HEK293 (cell line): ENCODE measurements around the gene RNH1.

Experiments used
- CTCF ChIA-PET: fragments of 350-600 bp; formaldehyde crosslinking; extraction: SDS; loops from one replicate; lab custom pipeline; 2021; ENCODE audit warnings: antibody characterized with exemption; lab: Yijun Ruan, JAX
- POLR2A ChIA-PET: fragments of 300-600 bp; formaldehyde crosslinking; extraction: SDS; loops from one replicate; lab custom pipeline; 2020; ENCODE audit warnings: antibody characterized with exemption, inconsistent platforms; lab: Yijun Ruan, JAX
- H3K27ac ChIP-seq: fragments of 200-500 bp; sonication (Bioruptor generic); 2 replicates; pipeline ENCODE4 v1.5.1; 2014; ENCODE audit warnings: low read depth, low read length, control low read depth, inconsistent platforms; ENCODE audit errors: extremely low read depth
- H3K36me3 ChIP-seq, 2 experiments: fragments of 200-500 bp in 1 of 2; sonication (Bioruptor generic) in 1 of 2; 1 replicate in 1 of 2; 2 replicates in 1 of 2; pipeline ENCODE4 v1.5.1; 2014 to 2017; ENCODE audit warnings: inconsistent platforms in 2 of 2, low read length in 2 of 2; ENCODE audit not compliant: control insufficient read depth in 2 of 2, insufficient read depth in 1 of 2
- H3K4me1 ChIP-seq: fragments of 200-500 bp; sonication (Bioruptor generic); 2 replicates; pipeline ENCODE4 v1.5.1; 2014; ENCODE audit warnings: mild to moderate bottlenecking, low read length, inconsistent platforms; ENCODE audit not compliant: control insufficient read depth, insufficient read depth
- H3K4me3 ChIP-seq: 2 replicates; pipeline ENCODE4 v1.5.1; 2011; ENCODE audit warnings: low read depth, mild to moderate bottlenecking, control low read depth, low read length, moderate library complexity
- H3K9me3 ChIP-seq: fragments of 200-500 bp; sonication (Bioruptor generic); 2 replicates; pipeline ENCODE4 v1.5.1; 2014; ENCODE audit warnings: low read depth, low read length, inconsistent platforms; ENCODE audit not compliant: control insufficient read depth, insufficient read depth
- PRDM10 ChIP-seq: fragments of 450-650 bp; formaldehyde crosslinking; IDR thresholded peaks from 2 replicates; pipeline ENCODE4 v1.5.1; 2016; ENCODE audit warnings: missing biosample characterization, missing genetic modification characterization
- ZBTB49 ChIP-seq: fragments of 450-650 bp; formaldehyde crosslinking; IDR thresholded peaks from 2 replicates; pipeline ENCODE4 v1.5.1; 2016; ENCODE audit warnings: missing biosample characterization, missing genetic modification characterization, low read depth
- ZNF2 ChIP-seq: fragments of 450-650 bp; formaldehyde crosslinking; IDR thresholded peaks from 2 replicates; pipeline ENCODE4 v1.5.1; 2016; ENCODE audit warnings: missing biosample characterization, missing genetic modification characterization
- ZNF26 ChIP-seq: fragments of 450-650 bp; formaldehyde crosslinking; IDR thresholded peaks from 2 replicates; pipeline ENCODE4 v1.5.1; 2016; ENCODE audit warnings: missing biosample characterization, missing genetic modification characterization
- ZNF302 ChIP-seq: fragments of 450-650 bp; formaldehyde crosslinking; IDR thresholded peaks from 2 replicates; pipeline ENCODE4 v1.5.1; 2016; ENCODE audit warnings: missing biosample characterization, missing genetic modification characterization, low read depth
- ZNF391 ChIP-seq: fragments of 450-650 bp; formaldehyde crosslinking; IDR thresholded peaks from 2 replicates; pipeline ENCODE4 v1.5.1; 2016; ENCODE audit warnings: low read depth, missing biosample characterization, missing genetic modification characterization, borderline replicate concordance
- ZNF513 ChIP-seq: fragments of 450-650 bp; IDR thresholded peaks from 2 replicates; pipeline ENCODE4 v1.5.1; 2018; ENCODE audit warnings: missing biosample characterization, missing genetic modification characterization
- ZNF529 ChIP-seq: fragments of 450-650 bp; formaldehyde crosslinking; IDR thresholded peaks from 2 replicates; pipeline ENCODE4 v1.5.1; 2017; ENCODE audit warnings: missing genetic modification characterization, missing biosample characterization; ENCODE audit not compliant: insufficient replicate concordance
- ZNF549 ChIP-seq: fragments of 450-650 bp; IDR thresholded peaks from 2 replicates; pipeline ENCODE4 v1.5.1; 2018; ENCODE audit warnings: missing biosample characterization, missing genetic modification characterization, mild to moderate bottlenecking, inconsistent platforms, moderate library complexity
- ZNF624 ChIP-seq: fragments of 450-650 bp; formaldehyde crosslinking; IDR thresholded peaks from 2 replicates; pipeline ENCODE4 v1.5.1; 2017; ENCODE audit warnings: missing biosample characterization, missing genetic modification characterization
- ZNF692 ChIP-seq: fragments of 450-650 bp; formaldehyde crosslinking; IDR thresholded peaks from 2 replicates; pipeline ENCODE4 v1.5.1; 2016; ENCODE audit warnings: missing biosample characterization, missing genetic modification characterization
- ZSCAN5A ChIP-seq: fragments of 450-650 bp; formaldehyde crosslinking; IDR thresholded peaks from 2 replicates; pipeline ENCODE4 v1.5.1; 2016; ENCODE audit warnings: missing biosample characterization, missing genetic modification characterization

The RNH1 gene

GRCh38 chr11:544817-545166 is 37.8 kb upstream of the RNH1 start:
- Histone ChIP-seq H3K36me3 (no peaks in the 10 kb centered on the region), H3K27ac (no peak overlapping the region), H3K4me1 (no peaks in the 10 kb centered on the region), H3K9me3 (no peaks in the 10 kb centered on the region), H3K4me3 (no peak overlapping the region)
- TF ChIP-seq PRDM10 (tag by site-specific recombination) (no peak), ZNF26 (no peak), ZNF391 (tag by site-specific recombination) (no peak), ZNF302 (tag by site-specific recombination) (no peak), ZNF529 (tag by site-specific recombination) (no peak), ZNF692 (no peak), ZNF624 (no peak), ZNF2 (tag by site-specific recombination) (no peak), ZSCAN5A (tag by site-specific recombination) (no peak), ZNF549 (tag by site-specific recombination) (no peak), ZBTB49 (tag by site-specific recombination) (no peak)
- POLR2A ChIA-PET, result no interaction called here
- CTCF ChIA-PET, result interaction anchor here (1.0 kb wide), 2 partner anchors 9 to 179 kb away, joined by 3 read pairs; no protein-coding TSS in a partner anchor

GRCh38 chr11:541433-541885 is 34.4 kb upstream of the RNH1 start:
- no peak overlapping the region for H3K27ac ChIP-seq
- H3K4me1 ChIP-seq, result no peaks in the 10 kb centered on the region
- POLR2A ChIA-PET, result no interaction called here
- CTCF ChIA-PET, result interaction anchor here (0.7 to 0.8 kb wide), 2 partner anchors 182 to 330 kb away, joined by 3 to 4 read pairs; no protein-coding TSS in a partner anchor
- no peak for TF ChIP-seq ZNF513
- H3K36me3 ChIP-seq, result no peaks in the 10 kb centered on the region
- no peaks in the 10 kb centered on the region for H3K9me3 ChIP-seq
- no peak overlapping the region for H3K4me3 ChIP-seq
